GM12878 (cell line): ENCODE measurements around the gene CTSD. TPM values are rescaled to one million over a fixed set of nuclear protein-coding genes. Genes with fewer than 3 reads are reported as not detected.
A peak's percentile ranks its signal among the peaks of the same experiment; 100 is the strongest.

ENCODE experiments used
- ATAC-seq: fragments of 200-7000 bp; cut with Tn5 transposase; 3 replicates; pipeline ENCODE4 v1.9.1; 2020; ENCODE audit warnings: mild to moderate bottlenecking, moderate library complexity
- BruUV-seq: library from RNA; stranded (reverse); fragments of 400-500 nt; replicated peaks from 2 replicates; lab custom pipeline; 2021; lab: Mats Ljungman, UMichigan
- CTCF ChIA-PET: fragments of 300-600 bp; sonication (Branson Sonifier 250); formaldehyde crosslinking; extraction: SDS; loops from one replicate; lab custom pipeline; 2021; ENCODE audit warnings: inconsistent platforms; lab: Yijun Ruan, JAX
- POLR2A ChIA-PET: fragments of 350-600 bp; formaldehyde crosslinking; extraction: SDS; loops from one replicate; lab custom pipeline; 2021; ENCODE audit warnings: inconsistent platforms; lab: Charles Lee
- RAD21 ChIA-PET: fragments of 300-600 bp; sonication (Branson Sonifier 250); formaldehyde crosslinking; loops from one replicate; lab custom pipeline; 2023; ENCODE audit warnings: antibody characterized with exemption; ENCODE audit not compliant: unreplicated experiment; lab: Charles Lee
- SMC1A ChIA-PET: fragments of 300-600 bp; sonication (Branson Sonifier 250); formaldehyde crosslinking; loops from one replicate; lab custom pipeline; 2023; ENCODE audit not compliant: unreplicated experiment, uncharacterized antibody; lab: Charles Lee
- DNase-seq: peaks from one replicate; pipeline ENCODE4 v3.0.0-alpha.2; 2011; ENCODE audit warnings: low read depth, low spot score
- FAIRE-seq: peaks from 3 replicates; lab custom pipeline; 2011; peaks lifted over from hg19 to GRCh38; lab: Jason Lieb, UNC
- H2AFZ ChIP-seq: 2 replicates; pipeline ENCODE4 v1.6.0; 2011; ENCODE audit warnings: low read depth, low read length, control low read depth; ENCODE audit not compliant: control insufficient read depth
- H3K27ac ChIP-seq: 2 replicates; pipeline ENCODE4 v1.5.1; 2011; ENCODE audit warnings: control low read depth; ENCODE audit not compliant: control insufficient read depth, insufficient read depth
- H3K27me3 ChIP-seq, 2 experiments: replicated peaks in 1 of 2; 2 replicates each; pipeline versions ENCODE4 v1.6.0 to v1.6.1; 2011; ENCODE audit warnings: low read length in 1 of 2; ENCODE audit not compliant: control insufficient read depth in 2 of 2, insufficient read depth in 2 of 2
- H3K36me3 ChIP-seq, 2 experiments: 2 replicates each; pipeline ENCODE4 v1.5.1; 2011; ENCODE audit warnings: low read length in 1 of 2; ENCODE audit not compliant: control insufficient read depth in 2 of 2, insufficient read depth in 2 of 2
- H3K4me1 ChIP-seq: 2 replicates; pipeline ENCODE4 v1.6.1; 2011; ENCODE audit warnings: mild to moderate bottlenecking, low read length, moderate library complexity, mixed read lengths; ENCODE audit not compliant: control insufficient read depth, insufficient read depth
- H3K4me2 ChIP-seq: 2 replicates; pipeline ENCODE4 v1.6.0; 2011; ENCODE audit warnings: control low read depth; ENCODE audit not compliant: control insufficient read depth, insufficient read depth
- H3K4me3 ChIP-seq: fragments of 200-600 bp; sonication (generic); 2 replicates; pipeline ENCODE4 v1.5.1; 2016
- H3K79me2 ChIP-seq: 2 replicates; pipeline ENCODE4 v1.6.0; 2011; ENCODE audit warnings: low read length; ENCODE audit not compliant: control insufficient read depth, insufficient read depth
- H3K9ac ChIP-seq: 2 replicates; pipeline ENCODE4 v1.8.0; 2011; ENCODE audit warnings: low read length, control low read depth, mixed read lengths; ENCODE audit not compliant: control insufficient read depth, insufficient read depth
- H3K9me3 ChIP-seq: replicated peaks from 3 replicates; pipeline ENCODE4 v1.5.1; 2011; ENCODE audit warnings: mild to moderate bottlenecking, low read length; ENCODE audit not compliant: control insufficient read depth, insufficient read depth
- H4K20me1 ChIP-seq: 2 replicates; pipeline ENCODE4 v1.6.0; 2011; ENCODE audit not compliant: control insufficient read depth, insufficient read depth
- ATF3 ChIP-seq: IDR thresholded peaks from 2 replicates; pipeline ENCODE4 v1.6.1; 2011; ENCODE audit warnings: low read depth, mild to moderate bottlenecking, low read length, moderate library complexity, borderline replicate concordance; ENCODE audit errors: extremely low read depth
- CEBPZ ChIP-seq: fragments of 150-350 bp; IDR thresholded peaks from 2 replicates; pipeline ENCODE4 v1.6.1; 2016; ENCODE audit warnings: low read depth, low read length
- E4F1 ChIP-seq: fragments of 450-650 bp; IDR thresholded peaks from 2 replicates; pipeline ENCODE4 v1.6.1; 2018; ENCODE audit warnings: borderline replicate concordance, mild to moderate bottlenecking; ENCODE audit not compliant: partially characterized antibody
- FOS ChIP-seq: IDR thresholded peaks from 3 replicates; pipeline ENCODE4 v1.6.1; 2011; ENCODE audit warnings: borderline replicate concordance; ENCODE audit not compliant: insufficient read length; ENCODE audit errors: extremely low read depth
- MAX ChIP-seq: IDR thresholded peaks from 2 replicates; pipeline ENCODE4 v1.6.1; 2012; ENCODE audit warnings: low read depth, low read length, improper control_type of control experiment
- MTA2 ChIP-seq: fragments of 450-650 bp; IDR thresholded peaks from 2 replicates; pipeline ENCODE4 v1.6.1; 2016; ENCODE audit warnings: low read depth, mild to moderate bottlenecking, moderate library complexity
- RBBP5 ChIP-seq: fragments of 200-600 bp; sonication (generic); conservative IDR thresholded peaks from 2 replicates; pipeline ENCODE4 v1.6.1; 2016
- SP1 ChIP-seq: IDR thresholded peaks from one replicate; pipeline ENCODE4 v1.6.1; 2011; ENCODE audit warnings: low read depth, low read length
- YBX1 ChIP-seq: fragments of 450-650 bp; IDR thresholded peaks from 2 replicates; pipeline ENCODE4 v1.6.1; 2016; ENCODE audit warnings: antibody characterized with exemption
- ZNF207 ChIP-seq: fragments of 450-650 bp; IDR thresholded peaks from 2 replicates; pipeline ENCODE4 v1.6.1; 2014; ENCODE audit warnings: antibody characterized with exemption, mild to moderate bottlenecking, borderline replicate concordance
- ZNF687 ChIP-seq: fragments of 450-650 bp; IDR thresholded peaks from 2 replicates; pipeline ENCODE4 v1.6.1; 2017; ENCODE audit warnings: mild to moderate bottlenecking, moderate library complexity
- WGBS: methylation state at CpG from one replicate; pipeline ENCODE4 v1.1.6; 2016; ENCODE audit warnings: low lambda C conversion rate; ENCODE audit not compliant: insufficient replicate concordance, insufficient coverage; ENCODE audit errors: missing lambda C conversion rate; 5-methylcytosine and 5-hydroxymethylcytosine counted together
- in situ Hi-C: fragments of 300-500 bp; cut with MboI; formaldehyde crosslinking; loops from 9 replicates; pipeline ENCODE4 v1.14.3; 2018; ENCODE audit warnings: mixed read lengths
- intact Hi-C: fragments of 100-400 bp; cut with micrococcal nuclease; formaldehyde crosslinking; loops from one replicate; pipeline ENCODE4 v1.14.2; 2022; ENCODE audit not compliant: unreplicated experiment
- polyA plus RNA-seq, 11 experiments: library from polyadenylated mRNA; depleted of rRNA in 4 of 11; unstranded in 6 of 11; stranded (reverse) in 5 of 11; fragments of >200 nt; fragmentation: Nextera tagmentation in 4 of 11; fragmentation: Illumina TruSeq in 1 of 11; extraction: Ambion mirVana in 4 of 11; extraction: Trizol in 1 of 11; gene quantifications; 1 replicate in 1 of 11; 2 replicates in 10 of 11; pipeline versions ENCODE4 v1.2.1 to v1.2.3, GENCODE V29; 2011 to 2016; ENCODE audit warnings: inconsistent platforms in 2 of 11, missing spikeins in 2 of 11, low read depth in 1 of 11
- total RNA-seq, 4 experiments: library from RNA; depleted of rRNA in 3 of 4; stranded (reverse); fragments of >200 nt in 3 of 4; fragmentation: Illumina TruSeq in 1 of 4; extraction: Trizol in 1 of 4; gene quantifications; 2 replicates each; pipeline versions ENCODE4 v1.2.1 to v1.2.3, GENCODE V29; 2013 to 2021

The CTSD gene
- total and polyA plus RNA-seq, 10 of the 15 experiments (the other 5 are each of a cell fraction or from before 2014, with no cell fraction given) = 0.42 to 54.6 (median 25.0) TPM

- Histone ChIP-seq H2AFZ (no peak overlapping the region), H3K27me3 (no peaks in the 10 kb centered on the region), H3K9ac (peak overlapping the region; percentile 72), H3K4me1 (peaks cover 12% of the 10 kb centered on the region), H3K4me2 (peak overlapping the region; percentile 97), H3K4me3 (peak overlapping the region; percentile 91), H3K36me3 (no peaks in the 10 kb centered on the region), H3K9me3 (no peaks in the 10 kb centered on the region), H3K27ac (0 out of 2 replicates have a peak overlapping the region, but pooled peaks have one; percentile 53), H3K79me2 (peaks cover 2% of the 10 kb centered on the region), H4K20me1 (no peaks in the 10 kb centered on the region; the same call in 1 of the 2 replicates)
- SMC1A ChIA-PET = interaction anchor here (0.6 kb wide), 1 partner anchor 52 kb away, joined by 3 read pairs; no protein-coding TSS in a partner anchor
- in situ Hi-C loops (no loop called here), intact Hi-C loops (no loop called here)
- no peak for FAIRE-seq
- 49% methylated on average over 16 of the region's 16 CpGs for whole genome bisulfite sequencing
- BruUV-seq = no TSS peak
- POLR2A ChIA-PET = no interaction called here
- CTCF ChIA-PET = interaction anchor here (0.7 kb wide), 2 partner anchors 69 to 238 kb away, joined by 3 to 4 read pairs; no protein-coding TSS in a partner anchor
- no peak for DNase-seq
- RAD21 ChIA-PET = no interaction called here
- ATAC-seq = peak; percentile 12
- TF ChIP-seq MAX (no peak), ZNF687 (no peak), SP1 (no peak), MTA2 (no peak), CEBPZ (no peak), FOS (no peak), ATF3 (no peak), E4F1 (no peak), RBBP5 (no peak), YBX1 (no peak), ZNF207 (no peak)
These were observed 1.0 kb downstream of the CTSD start for GRCh38 chr11:1762537-1763302.
